Measurements from ENCODE around the gene PPFIA3. TPM values are rescaled to one million over a fixed set of nuclear protein-coding genes. Genes with fewer than 3 reads are reported as not detected.
A peak's percentile ranks its signal among the peaks of the same experiment; 100 is the strongest.

The PPFIA3 gene
- total and polyA plus RNA-seq, 2 donors from 2014 or later: 7.1 to 20.0 TPM

DNA sequence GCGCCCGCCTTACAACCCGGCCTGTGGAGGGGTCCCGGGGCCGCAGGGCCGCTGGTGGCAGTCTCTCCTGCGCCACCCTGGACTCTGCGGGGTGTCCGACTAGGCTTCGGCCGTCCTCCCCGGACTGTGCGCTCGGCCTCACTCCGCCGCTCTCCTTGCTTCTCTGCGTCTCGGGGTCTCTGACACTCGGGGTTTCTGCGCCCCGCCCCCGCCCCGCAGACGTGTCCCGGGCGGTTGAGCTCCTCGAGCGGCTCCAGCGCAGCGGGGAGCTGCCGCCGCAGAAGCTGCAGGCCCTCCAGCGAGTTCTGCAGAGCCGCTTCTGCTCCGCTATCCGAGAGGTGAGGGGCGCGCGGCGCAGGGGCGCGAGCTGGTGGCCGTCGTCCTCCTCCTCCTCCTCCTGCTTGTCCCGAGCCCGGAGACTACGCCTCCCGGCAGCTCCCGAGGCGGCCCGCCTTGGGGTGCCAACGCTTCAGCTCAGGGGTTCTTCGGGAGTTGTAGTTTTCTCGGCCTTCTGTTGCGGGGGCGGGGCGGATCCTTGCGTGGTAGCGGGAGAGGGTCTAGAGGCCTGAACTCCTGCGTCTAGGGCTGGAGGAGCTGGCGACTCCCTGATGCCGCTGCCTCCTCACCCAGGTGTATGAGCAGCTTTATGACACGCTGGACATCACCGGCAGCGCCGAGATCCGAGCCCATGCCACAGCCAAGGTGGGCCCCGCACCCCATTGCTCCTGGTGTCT lies 4.5 kb upstream of the PPFIA3 start:
- Histone ChIP-seq H3K36me3 (ENCODE audit: control insufficient read depth in 2 of 3, insufficient read depth in 3 of 3, low read length in 3 of 3) (no peaks in the 10 kb centered on the region), H3K4me1 (ENCODE audit: control insufficient read depth in 2 of 3, insufficient read depth in 2 of 3, low read depth in 1 of 3, low read length in 3 of 3) (peaks cover 3 to 16% (median 7%) of the 10 kb centered on the region in 3 donors), H3K27me3 (ENCODE audit: control insufficient read depth, insufficient read depth, low read length) (no peaks in the 10 kb centered on the region), H3K9ac (ENCODE audit: low read length in 3 of 3) (peak overlapping the region in 2 of 3 donors; percentile 24 to 40), H3K4me3 (ENCODE audit: low read length in 3 of 3) (peak overlapping the region; percentile 44 to 66 (median 56)), H3K27ac (ENCODE audit: low read depth in 2 of 2, low read length in 2 of 2) (no peak overlapping the region), H3K9me3 (ENCODE audit: control insufficient read depth in 2 of 3, insufficient read depth in 1 of 3, low read length in 3 of 3) (no peaks in the 10 kb centered on the region)
- intact Hi-C loops (cut with DNase I): no loop called here
- FAIRE-seq: no peak
- peak; percentile 81 to 90 (median 87) for DNase-seq
- no peak for TF ChIP-seq CTCF (IDR thresholded peaks at IDR 0.05; ENCODE audit: borderline replicate concordance, extremely low read depth, insufficient read depth)

DNA sequence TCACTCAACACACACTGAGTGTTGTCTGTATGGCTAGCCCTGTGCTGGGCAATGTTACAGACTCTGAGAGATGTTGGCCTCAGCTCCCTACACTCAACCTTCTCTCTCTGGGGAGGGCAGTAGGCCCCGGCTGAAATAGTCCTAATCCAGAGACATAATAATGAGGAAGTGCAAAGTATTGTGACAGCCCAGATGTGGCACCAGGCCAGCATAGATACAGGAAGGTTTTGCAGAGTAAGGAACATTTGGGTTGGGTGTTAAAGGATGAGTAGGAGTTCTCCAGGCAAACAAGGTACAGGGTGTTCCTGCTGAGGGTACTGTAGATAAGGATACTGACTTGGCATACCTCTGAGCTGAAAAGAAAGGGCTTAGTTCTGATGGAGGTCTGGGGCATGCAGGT lies 2.8 kb upstream of the PPFIA3 start:
- Histone ChIP-seq H3K27me3 (ENCODE audit: control insufficient read depth, insufficient read depth, low read length) (peaks cover 5% of the 10 kb centered on the region), H3K27ac (ENCODE audit: low read depth in 2 of 2, low read length in 2 of 2) (no peak overlapping the region), H3K9ac (ENCODE audit: low read length in 3 of 3) (no peak overlapping the region), H3K4me3 (ENCODE audit: low read length in 3 of 3) (no peak overlapping the region), H3K9me3 (ENCODE audit: control insufficient read depth in 2 of 3, insufficient read depth in 1 of 3, low read length in 3 of 3) (no peaks in the 10 kb centered on the region), H3K4me1 (ENCODE audit: control insufficient read depth in 2 of 3, insufficient read depth in 2 of 3, low read depth in 1 of 3, low read length in 3 of 3) (peaks cover 3 to 16% (median 7%) of the 10 kb centered on the region in 3 donors), H3K36me3 (ENCODE audit: control insufficient read depth in 2 of 3, insufficient read depth in 3 of 3, low read length in 3 of 3) (no peaks in the 10 kb centered on the region)
- intact Hi-C loops (cut with DNase I): no loop called here
- TF ChIP-seq CTCF (IDR thresholded peaks at IDR 0.05; ENCODE audit: borderline replicate concordance, extremely low read depth, insufficient read depth): no peak
- no peak for FAIRE-seq
- DNase-seq: no peak

DNA sequence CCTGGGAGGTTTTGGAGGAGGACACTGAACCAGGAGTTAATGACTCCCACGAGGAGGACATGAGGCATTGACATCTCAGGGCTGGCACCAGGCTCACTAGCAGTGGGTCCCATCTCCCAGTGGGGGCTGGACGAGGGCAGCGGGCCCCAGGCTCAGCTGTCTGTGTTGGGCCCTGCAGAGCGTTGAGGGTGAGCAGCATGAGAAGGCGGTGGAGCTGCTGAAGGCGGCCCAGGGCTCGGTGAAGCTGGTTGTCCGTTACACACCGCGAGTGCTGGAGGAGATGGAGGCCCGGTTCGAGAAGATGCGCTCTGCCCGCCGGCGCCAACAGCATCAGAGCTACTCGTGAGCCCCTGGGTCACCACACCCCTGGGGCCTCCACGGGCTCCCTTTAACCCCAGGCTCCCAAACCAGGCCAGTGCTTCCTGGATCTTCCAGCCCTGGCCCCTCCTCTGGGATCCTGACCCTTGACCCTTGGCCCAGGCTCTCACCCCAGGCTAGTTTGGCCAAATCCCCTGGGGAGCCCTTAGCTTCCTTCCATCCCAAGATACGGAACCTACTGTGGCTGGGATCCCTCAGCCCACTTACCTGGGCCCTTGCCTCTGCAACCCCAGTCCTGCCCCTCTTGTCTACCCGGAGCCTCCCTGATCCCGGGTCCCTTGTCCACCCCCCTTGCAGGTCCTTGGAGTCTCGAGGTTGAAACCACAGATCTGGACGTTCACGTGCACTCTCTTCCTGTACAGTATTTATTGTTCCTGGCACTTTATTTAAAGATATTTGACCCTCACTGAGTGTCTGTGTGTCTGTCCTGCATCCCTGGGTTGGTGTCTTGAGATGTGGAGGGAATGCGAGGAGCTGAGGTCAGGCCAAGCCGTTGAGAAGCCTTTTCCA lies 1.4 kb upstream of the PPFIA3 start:
- peaks cover 3 to 16% (median 7%) of the 10 kb centered on the region in 3 donors for H3K4me1 ChIP-seq (ENCODE audit: control insufficient read depth in 2 of 3, insufficient read depth in 2 of 3, low read depth in 1 of 3, low read length in 3 of 3)
- H3K27me3 ChIP-seq (ENCODE audit: control insufficient read depth, insufficient read depth, low read length): peaks cover 5% of the 10 kb centered on the region
- intact Hi-C loops (cut with DNase I): no loop called here
- peak overlapping the region in 2 of 3 donors; percentile 22 to 62 for H3K9ac ChIP-seq (ENCODE audit: low read length in 3 of 3)
- DNase-seq (peak in 2 of 5 donors; percentile 77 to 78), FAIRE-seq (no peak)
- no peaks in the 10 kb centered on the region for H3K9me3 ChIP-seq (ENCODE audit: control insufficient read depth in 2 of 3, insufficient read depth in 1 of 3, low read length in 3 of 3)
- TF ChIP-seq CTCF (IDR thresholded peaks at IDR 0.05; ENCODE audit: borderline replicate concordance, extremely low read depth, insufficient read depth): no peak
- H3K4me3 ChIP-seq (ENCODE audit: low read length in 3 of 3): peak overlapping the region; percentile 49 to 68 (median 67)
- peak overlapping the region; percentile 96 to 98 for H3K27ac ChIP-seq (ENCODE audit: low read depth in 2 of 2, low read length in 2 of 2)
- no peaks in the 10 kb centered on the region for H3K36me3 ChIP-seq (ENCODE audit: control insufficient read depth in 2 of 3, insufficient read depth in 3 of 3, low read length in 3 of 3)

Measured in kidney (tissue), 14 donors.